CD4-positive, alpha-beta T cell treated with Interleukin-15 for 1 hour (primary cell): ENCODE data around the gene CCDC83.
"Not testable (repeated sequence)": the region's sequence is repeated elsewhere in the genome, so short reads cannot be mapped to it uniquely, and the experiment has no call there.

Experiments
- DNase-seq: peaks from one replicate; pipeline ENCODE4 v3.0.0-alpha.2; 2020

The CCDC83 gene

DNA sequence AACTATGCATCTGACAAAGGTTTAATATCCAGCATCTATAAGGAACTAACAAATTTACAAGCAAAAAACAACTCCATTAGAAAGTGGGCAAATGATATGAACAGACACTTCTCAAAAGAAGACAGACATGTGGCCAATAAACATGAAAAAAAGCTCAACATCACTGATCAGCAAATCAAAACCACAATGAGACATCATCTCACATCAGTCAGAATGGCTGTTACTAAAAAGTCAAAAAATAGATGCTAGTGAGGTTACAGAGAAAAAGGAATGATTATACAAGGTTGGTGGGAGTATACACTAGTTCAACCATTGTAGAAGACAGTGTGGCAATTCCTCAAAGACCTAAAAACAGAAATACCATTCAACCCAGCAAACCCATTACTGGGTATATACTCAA lies 14.3 kb upstream of the CCDC83 start:
- DNase-seq, result not testable (repeated sequence)

DNA sequence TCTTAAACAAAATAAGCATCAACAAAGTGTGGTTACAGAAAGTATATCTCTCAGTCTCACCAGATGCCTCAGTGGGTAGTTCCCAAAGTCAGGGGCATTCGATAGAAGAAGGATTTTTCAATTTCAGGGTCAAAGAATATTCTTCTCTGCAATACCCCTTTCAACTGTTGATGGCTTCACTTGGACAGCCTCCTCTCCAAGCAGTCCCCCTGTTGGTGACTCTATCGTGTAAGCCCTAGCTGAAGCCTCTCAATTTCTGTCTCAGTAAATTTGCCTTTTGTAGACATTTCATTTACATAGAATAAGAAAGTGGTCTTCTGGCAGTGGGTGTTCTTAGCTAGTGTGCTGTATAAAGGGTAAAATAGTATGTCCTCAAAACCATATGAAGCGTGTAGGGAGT lies 11.3 kb upstream of the CCDC83 start:
- DNase-seq, result no peak

DNA sequence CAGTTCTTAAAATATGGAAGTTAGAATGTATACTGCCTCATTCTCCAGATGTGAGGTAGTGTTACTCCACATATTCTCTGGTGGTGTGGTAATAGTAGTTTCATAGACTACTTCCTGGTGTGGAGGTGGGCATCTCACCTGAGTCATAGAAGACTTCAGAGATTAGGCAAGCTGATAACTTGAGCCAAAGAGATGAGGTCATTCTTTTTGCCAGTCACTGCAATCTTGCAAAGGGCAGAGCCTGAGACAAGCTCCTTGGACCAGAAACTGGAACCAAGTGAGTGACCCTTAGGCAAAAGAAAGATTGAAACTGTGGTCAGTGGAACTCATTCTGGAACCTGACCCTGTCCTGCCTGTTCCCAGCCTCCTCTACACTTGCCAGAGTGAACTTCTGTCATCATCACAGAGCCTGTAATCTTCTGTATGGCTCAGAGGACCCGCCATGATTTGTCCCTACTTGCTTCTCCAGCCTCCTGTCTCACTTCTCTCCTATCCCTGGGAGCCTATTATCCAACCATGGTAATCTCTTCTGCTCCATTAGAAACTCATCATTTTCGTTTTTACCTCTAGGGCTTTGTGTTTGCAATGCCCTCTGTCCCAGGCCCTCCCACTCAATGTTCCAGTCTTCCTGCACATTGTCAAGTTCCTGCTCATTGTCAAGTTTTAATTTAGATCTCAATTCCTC lies 10.6 kb upstream of the CCDC83 start:
- no peak for DNase-seq

- no peak for DNase-seq
These were observed 10.0 kb upstream of the CCDC83 start for GRCh38 chr11:85845124-85845631.

GRCh38 chr11:85847436-85847835 lies 7.7 kb upstream of the CCDC83 start:
- DNase-seq, result no peak

DNA sequence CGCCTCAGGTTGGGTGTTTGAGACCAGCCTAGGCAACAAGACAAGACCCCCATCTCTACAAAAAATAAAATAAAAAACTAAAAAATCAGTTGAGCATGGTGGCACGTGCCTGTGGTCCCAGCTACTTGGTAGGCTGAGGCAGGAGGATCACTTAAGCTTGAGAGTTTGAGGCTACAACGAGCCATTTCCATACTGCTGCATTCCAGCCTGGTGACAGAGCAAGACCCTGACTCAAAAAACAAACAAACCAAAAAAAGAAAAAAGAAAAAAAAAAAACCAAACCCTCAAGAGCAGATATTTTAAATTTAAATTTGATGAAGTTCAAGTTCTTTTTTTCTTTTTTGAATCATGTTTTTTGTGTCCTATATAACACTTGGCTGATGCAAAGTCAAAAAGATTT lies 7.2 kb upstream of the CCDC83 start:
- DNase-seq, result no peak

DNA sequence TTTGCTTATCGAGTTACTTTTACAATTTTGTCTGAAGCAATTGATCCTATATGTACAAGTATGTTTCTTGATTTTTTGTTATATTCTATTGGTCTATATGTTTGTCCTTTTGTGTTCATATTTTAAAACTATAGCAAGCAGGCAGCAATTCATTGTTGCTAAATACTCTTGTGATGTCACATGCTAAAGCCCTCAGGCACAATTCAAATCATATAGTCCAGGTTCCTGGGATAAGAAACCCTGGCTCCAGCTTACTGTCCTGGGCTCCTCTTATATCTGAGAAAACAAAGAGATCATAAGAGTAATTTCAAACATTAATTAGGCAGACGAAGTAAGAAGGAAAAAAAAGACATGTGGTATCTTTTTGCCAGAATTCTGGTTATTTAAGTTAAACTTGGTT lies 6.6 kb upstream of the CCDC83 start:
- DNase-seq, result no peak

GRCh38 chr11:85852754-85853153 lies 2.4 kb upstream of the CCDC83 start:
- not testable (repeated sequence) for DNase-seq

DNA sequence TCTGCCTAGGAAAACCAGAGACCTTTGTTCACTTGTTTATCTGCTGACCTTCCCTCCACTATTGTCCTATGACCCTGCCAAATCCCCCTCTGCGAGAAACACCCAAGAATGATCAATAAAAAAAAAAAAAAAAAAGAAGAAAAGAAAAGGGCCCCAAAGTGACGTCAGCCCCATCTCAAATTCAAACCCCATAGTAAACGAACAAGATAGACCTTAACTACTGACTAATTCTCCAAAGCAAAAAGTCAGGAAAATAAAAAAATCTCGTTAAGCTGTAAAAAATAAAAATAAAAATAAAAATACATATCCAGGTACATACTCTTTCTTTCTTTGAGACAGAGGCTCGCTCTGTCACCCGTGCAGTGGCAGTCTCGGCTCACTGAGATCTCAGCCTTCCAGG lies 1.6 kb upstream of the CCDC83 start:
- not testable (repeated sequence) for DNase-seq

- DNase-seq, result no peak
These were observed 999 bp upstream of the CCDC83 start for GRCh38 chr11:85854212-85854556.

GRCh38 chr11:85854557-85855340 lies 434 bp upstream of the CCDC83 start:
- peak; percentile 91 for DNase-seq

DNA sequence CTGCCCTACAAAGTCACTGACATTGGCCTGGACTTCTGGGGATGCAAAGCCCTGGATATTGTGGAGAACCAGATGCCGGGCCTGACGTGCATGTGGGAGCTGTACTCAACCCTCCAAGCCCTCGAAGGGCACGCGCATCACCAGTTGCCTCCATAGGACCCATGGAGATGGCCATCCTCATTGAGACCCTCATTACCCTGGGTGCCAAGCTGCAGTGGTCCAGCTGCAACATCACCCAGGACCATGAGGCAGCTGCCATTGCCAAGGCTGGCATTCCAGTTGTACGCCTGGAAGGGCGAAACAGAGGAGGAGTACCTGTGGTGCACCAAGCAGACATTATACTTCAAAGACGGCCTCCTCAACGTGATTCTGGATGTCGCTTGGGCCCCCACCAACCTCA lies 1.9 kb downstream of the CCDC83 start:
- DNase-seq, result no peak

- DNase-seq, result not testable (repeated sequence)
These were observed 4.4 kb downstream of the CCDC83 start for GRCh38 chr11:85859541-85859940.

- no peak for DNase-seq
These were observed 8.7 kb downstream of the CCDC83 start for GRCh38 chr11:85863855-85864254.

GRCh38 chr11:85866137-85866827 lies 11.1 kb downstream of the CCDC83 start:
- DNase-seq, result no peak

DNA sequence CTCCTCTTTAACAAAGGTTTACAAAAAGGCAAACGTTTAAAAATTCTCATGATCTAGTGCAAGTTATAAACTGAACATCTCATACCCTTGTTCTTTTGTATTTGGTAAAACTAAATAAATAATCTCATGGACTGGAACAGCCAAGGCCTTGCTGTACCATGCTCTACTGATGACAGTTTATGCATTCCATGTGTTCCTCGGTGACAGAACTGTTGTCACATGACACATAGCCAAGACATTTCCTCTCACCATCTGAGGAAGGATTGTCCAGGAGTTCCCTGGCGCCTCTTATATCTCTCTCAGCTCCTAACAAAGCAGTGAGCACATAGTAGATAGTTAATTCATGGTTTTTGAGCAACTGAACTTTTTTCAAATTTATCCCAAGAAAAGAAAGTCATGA lies 12.6 kb downstream of the CCDC83 start:
- DNase-seq, result no peak

DNA sequence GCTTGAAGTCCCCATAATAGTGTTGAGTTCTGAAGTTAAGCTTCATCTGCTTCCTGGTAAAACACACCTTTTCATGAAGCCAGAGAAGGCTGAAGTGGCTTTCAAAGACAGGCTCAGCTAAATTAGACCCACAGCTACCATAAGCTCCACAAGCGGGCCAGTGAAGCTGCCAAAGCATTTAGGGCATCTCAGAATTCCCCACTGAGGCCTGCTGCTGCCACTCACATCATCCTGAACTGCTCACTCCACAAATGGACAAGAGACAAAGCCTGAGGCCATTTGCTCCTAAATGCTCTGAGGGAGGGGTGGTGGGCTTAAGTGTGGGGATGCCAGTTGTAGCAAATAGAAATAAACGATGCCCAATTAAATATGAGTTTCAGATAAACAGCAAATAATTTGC lies 14.6 kb downstream of the CCDC83 start:
- DNase-seq, result no peak

DNA sequence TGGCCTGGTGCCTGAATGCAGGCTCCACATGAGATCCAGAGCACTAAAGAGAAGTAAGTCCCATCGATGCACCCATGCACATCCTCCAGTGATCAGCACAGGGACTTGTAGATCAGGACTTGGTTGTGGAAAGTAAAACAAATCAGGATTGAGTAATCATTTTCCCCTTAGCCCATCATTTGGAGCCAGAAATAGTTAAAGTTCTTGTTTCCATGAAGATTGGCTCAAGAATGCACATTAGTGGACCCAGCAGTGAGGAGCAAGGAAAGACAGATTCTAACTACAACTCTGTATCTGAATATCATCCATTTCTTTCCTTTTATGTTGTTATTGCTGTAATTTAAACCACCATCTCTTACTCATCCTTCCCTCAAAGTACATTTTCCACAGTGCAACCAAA lies 19.1 kb downstream of the CCDC83 start:
- no peak for DNase-seq

GRCh38 chr11:85875505-85875904 lies 20.3 kb downstream of the CCDC83 start:
- DNase-seq, result no peak

DNA sequence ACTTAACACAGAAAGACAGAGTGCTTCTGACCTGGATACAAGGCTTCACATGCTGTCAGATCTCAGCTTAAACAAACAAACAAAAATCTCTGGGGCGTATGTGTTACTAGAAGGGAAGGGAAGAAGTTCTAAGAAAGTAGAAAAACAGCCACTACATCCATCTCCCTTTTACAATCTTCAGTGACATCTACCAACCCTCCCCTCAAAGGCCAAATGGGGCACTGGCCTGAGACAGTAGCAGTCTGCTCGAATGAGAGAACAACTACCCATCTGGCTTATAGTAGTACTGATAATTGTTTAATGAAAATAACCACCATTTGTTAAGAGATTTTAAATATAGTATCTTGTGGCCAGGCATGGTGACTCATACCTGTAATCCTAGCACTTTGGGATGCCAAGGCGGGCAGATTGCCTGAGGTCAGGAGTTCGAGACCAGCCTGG lies 29.4 kb downstream of the CCDC83 start:
- DNase-seq, result no peak

DNA sequence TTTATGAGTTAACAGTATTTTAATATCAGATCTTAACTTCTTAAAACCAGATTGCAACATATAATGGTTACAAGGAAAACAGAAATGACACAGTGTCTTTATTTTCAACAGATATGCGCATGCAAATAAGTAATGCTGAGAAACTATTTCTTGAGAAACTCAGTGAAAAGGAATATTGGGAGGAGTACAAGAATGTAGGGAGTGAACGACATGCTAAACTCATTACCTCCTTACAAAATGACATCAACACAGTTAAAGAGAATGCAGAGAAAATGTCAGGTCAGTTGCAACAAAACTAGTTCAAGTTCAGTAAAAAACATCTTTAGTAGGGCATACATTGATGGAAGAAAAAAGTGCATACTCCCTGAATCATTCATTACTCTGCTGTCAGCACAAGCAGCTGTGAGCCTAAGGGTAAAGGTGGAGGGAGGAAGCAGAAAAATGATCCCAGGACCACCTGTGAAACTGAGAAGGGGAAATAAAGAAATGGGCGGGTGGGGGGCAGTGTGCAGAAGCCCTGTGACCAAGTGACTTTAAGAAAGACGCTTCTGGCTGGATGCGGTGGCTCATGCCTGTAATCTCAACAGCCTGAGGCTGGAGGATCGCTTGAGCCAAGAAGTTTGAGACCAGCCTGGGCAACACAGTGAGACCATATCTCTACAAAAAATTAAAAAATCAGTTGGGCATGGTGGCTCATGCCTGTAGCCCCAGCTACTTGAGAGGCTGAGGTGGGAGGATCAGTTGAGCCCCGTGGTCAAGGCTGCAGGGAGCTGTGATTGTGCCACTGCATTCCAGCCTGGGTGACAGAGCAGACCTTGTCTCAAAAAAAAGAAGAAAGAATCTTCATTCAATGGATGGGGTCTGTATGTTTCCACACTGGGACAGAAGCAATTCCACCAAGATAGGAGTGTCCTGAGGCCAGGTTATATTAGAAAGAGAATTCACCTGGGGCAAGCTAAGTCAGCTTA lies 31.2 kb downstream of the CCDC83 start:
- DNase-seq, result no peak

DNA sequence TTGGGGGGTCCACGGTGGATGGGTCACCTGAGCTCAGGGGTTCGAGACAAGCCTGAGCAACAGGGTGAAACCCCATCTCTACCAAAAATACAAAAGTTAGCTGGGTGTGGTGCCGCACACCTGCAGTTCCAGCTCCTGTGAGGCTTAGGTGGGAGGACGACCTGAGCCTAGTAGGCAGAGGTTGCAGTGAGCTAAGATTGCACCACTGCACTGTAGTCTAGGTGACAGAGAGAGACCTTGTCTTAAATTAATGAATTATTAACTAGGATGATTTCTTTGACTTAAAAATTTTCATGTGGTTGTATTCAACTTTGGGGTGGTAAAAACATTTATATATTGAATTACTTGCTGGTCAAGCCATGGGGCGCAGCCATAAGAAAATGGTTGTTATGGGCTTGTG lies 33.9 kb downstream of the CCDC83 start:
- DNase-seq, result no peak
